ENCODE data around the gene ANP32B. TPM values are rescaled to one million over a fixed set of nuclear protein-coding genes. Genes with fewer than 3 reads are reported as not detected.
"Not testable (repeated sequence)": the region's sequence is repeated elsewhere in the genome, so short reads cannot be mapped to it uniquely, and the experiment has no call there.

ANP32B gene
- total RNA-seq, 1 donor = 17.0 TPM

DNA sequence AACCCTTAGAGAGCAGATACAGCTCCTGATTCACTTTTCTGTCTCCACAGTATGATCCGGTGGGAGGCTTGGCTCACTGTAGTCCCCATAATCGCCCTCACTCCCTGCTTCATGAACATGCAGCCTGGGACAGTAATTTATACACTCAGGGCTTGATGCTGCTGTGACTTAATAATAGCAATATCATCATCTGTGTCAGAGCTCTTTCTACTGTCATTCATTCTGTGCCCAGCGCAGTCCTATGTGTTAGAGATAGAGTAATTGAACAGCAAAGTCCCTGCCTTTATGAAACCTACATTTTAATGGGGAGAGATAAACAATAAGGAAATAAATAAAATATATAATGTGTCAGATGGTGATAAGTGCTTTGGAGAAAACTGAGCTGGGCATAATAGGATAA is 42.4 kb upstream of the ANP32B start:
- TF ChIP-seq, protein P1, sequence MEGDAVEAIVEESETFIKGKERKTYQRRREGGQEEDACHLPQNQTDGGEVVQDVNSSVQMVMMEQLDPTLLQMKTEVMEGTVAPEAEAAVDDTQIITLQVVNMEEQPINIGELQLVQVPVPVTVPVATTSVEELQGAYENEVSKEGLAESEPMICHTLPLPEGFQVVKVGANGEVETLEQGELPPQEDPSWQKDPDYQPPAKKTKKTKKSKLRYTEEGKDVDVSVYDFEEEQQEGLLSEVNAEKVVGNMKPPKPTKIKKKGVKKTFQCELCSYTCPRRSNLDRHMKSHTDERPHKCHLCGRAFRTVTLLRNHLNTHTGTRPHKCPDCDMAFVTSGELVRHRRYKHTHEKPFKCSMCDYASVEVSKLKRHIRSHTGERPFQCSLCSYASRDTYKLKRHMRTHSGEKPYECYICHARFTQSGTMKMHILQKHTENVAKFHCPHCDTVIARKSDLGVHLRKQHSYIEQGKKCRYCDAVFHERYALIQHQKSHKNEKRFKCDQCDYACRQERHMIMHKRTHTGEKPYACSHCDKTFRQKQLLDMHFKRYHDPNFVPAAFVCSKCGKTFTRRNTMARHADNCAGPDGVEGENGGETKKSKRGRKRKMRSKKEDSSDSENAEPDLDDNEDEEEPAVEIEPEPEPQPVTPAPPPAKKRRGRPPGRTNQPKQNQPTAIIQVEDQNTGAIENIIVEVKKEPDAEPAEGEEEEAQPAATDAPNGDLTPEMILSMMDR (IDR thresholded peaks at IDR 0.05; ENCODE audit: insufficient read depth, low read length) = no peak
- DNase-seq (ENCODE audit: low read depth) = no peak

DNA sequence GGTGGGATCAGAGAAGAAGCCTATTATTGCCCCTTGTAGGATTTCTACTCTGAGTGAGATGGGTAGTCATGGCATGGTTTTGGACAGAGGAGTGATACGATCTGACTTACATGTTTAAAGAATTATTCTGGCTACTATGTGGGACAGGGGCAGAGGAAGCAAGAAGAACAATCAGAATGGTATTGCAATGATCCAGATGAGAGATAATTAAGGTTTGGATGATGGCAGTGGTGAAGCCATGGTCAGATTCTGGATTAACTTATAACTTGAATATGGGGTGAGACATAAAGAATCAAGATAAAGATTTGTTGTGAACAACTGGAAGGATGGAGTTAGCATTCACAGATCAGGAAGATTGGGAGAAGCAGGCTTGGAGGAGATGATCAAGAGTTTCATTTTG is 41.8 kb upstream of the ANP32B start:
- no peak for DNase-seq (ENCODE audit: low read depth)
- H3K4me3 ChIP-seq (ENCODE audit: low read depth, low read length) = no peak overlapping the region
- TF ChIP-seq, protein P1 (IDR thresholded peaks at IDR 0.05; ENCODE audit: insufficient read depth, low read length) = no peak

More for the DNA sequence above, 42.4 kb upstream of the ANP32B start:
- H3K4me3 ChIP-seq (ENCODE audit: low read depth, low read length) = no peak overlapping the region

DNA sequence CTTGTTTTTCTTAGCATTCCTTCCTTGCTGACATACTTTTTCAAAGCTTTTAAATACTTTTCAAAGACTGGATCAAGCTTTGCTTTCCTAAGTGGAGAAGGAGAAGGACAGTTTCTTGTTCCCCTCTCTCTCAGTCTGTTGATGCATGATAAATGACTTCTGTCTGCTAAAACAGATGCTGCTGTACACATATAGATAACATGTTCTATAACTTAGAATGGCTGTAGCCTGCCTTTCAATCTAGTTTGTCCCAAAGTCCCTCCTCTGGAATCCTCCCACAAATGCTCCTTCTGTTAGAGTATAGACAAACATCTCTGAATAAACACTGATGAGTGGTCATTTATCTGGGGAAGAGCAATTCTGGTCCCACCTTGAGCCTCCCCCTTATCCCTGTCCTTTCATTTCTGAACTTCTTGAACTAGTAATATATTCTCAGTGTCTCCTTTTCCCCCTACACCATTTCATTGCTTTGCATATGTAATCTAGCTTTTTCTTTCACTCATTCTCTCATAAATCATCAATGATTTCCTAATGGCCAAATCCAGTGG is 39.8 kb upstream of the ANP32B start:
- no peak overlapping the region for H3K4me3 ChIP-seq (ENCODE audit: low read depth, low read length)
- TF ChIP-seq, protein P1 (IDR thresholded peaks at IDR 0.05; ENCODE audit: insufficient read depth, low read length) = no peak
- no peak for DNase-seq (ENCODE audit: low read depth)

DNA sequence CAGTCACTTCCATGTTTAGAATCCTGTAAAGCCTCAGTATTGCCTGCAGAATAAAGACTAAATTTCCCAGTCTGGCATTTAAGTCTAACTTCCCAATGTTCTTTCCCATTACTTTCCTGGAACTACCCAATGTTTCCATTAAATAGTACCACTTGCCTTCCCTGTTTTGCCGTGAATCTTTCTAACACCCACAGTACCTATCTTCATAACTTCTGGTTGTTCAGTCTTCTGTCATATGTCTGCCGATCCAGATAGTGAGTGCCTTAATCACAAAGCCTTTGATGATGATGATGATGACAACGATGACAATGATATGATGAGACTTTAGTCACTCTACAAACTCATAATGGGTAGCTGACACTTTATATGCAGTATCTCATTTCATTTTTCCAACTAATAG is 38.5 kb upstream of the ANP32B start:
- H3K4me3 ChIP-seq (ENCODE audit: low read depth, low read length) = no peak overlapping the region
- TF ChIP-seq, protein P1 (IDR thresholded peaks at IDR 0.05; ENCODE audit: insufficient read depth, low read length) = no peak
- no peak for DNase-seq (ENCODE audit: low read depth)

DNA sequence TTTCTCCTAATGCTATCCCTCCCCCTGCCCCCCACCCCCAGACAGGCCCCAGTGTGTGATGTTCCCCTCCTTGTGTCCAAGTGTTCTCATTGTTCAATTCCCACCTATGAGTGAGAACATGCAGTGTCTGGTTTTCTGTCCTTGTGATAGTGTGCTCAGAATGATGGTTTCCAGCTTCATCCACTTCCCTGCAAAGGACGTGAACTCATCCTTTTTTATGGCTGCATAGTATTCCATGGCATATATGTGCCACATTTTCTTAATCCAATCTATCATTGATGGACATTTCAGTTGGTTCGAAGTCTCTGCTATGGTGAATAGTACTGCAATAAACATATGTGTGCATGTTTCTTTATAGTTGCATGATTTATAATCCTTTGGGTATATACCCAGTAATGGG is 37.7 kb upstream of the ANP32B start:
- DNase-seq (ENCODE audit: low read depth); H3K4me3 ChIP-seq (ENCODE audit: low read depth, low read length): not testable (repeated sequence)

DNA sequence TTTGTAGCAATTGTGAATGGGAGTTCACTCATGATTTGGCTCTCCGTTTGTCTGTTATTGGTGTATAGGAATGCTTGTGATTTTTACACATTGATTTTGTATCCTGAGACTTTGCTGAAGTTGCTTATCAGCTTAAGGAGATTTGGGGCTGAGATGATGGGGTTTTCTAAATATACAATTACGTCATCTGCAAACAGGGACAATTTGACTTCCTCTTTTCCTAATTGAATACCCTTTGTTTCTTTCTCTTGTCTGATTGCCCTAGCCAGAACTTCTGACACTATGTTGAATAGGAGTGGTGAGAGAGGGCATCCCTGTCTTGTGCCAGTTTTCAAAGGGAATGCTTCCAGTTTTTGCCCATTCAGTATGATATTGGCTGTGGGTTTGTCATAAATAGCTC is 36.0 kb upstream of the ANP32B start:
- DNase-seq (ENCODE audit: low read depth); H3K4me3 ChIP-seq (ENCODE audit: low read depth, low read length): not testable (repeated sequence)

DNA sequence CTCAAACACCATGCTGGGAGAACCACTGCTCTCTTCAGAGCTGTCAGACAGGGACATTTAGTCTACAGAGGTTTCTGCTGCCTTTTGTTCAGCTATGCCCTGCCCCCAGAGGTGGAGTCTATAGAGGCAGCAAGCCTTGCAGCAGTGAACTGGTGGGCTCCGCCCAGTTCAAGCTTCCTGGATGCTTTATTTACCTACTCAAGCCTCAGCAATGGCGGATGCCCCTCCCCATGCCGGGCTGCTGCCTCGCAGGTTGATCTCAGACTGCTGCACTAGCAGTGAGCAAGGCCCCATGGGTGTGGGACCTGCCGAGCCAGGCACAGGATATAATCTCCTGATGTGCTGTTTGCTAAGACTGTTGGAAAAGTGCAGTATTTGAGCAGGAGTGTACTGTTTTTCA is 32.3 kb upstream of the ANP32B start:
- not testable (repeated sequence) for DNase-seq (ENCODE audit: low read depth); H3K4me3 ChIP-seq (ENCODE audit: low read depth, low read length)

DNA sequence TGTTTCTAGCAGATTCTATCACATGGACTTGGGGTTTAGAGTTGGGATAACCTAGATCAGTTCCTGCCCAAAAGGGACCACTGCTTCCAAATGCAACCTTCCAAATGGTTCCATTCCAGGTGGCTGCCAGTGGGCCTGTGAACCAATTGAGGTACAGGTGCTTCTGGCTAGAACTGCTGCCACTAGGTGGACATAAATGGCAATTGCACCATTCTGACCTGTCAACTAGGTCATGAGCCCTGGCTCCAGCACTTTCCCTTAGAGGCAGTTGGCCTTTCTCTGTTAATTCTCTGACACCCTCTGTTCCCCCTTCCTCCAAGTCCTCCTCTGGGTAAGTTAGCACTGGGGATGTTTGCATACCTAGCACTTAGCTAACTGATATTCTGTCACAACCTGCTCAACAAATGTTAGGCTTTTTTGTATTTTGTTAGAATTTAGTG is 28.6 kb upstream of the ANP32B start:
- peak; percentile 9 for DNase-seq (ENCODE audit: low read depth)
- TF ChIP-seq, protein P1 (IDR thresholded peaks at IDR 0.05; ENCODE audit: insufficient read depth, low read length) = peak; percentile 40
- no peak overlapping the region for H3K4me3 ChIP-seq (ENCODE audit: low read depth, low read length)

All from fibroblast of the aortic adventitia (primary cell).